ENCODE results near the gene HSPB1.
"Not testable (repeated sequence)": the region's sequence is repeated elsewhere in the genome, so short reads cannot be mapped to it uniquely, and the experiment has no call there.

DNA sequence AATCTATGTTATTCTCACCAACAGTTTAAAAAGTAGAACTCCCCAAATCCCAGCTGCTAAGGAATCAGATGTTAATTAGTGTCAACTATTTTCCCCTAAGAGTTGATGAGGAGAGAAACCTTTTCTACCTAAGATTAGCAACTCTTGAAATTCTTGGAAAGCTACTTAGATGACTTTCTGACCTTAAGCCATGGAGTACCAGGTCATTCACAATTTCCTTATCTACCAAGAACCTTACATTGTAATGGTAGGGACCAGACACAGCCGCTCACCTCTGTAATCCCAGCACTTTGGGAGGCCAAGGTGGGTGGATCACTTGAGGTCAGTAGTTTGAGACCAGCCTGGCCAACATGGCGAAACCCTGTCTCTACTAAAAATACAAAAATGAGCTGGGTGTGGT is 32.9 kb downstream of the HSPB1 start:
- TF ChIP-seq, protein P1, sequence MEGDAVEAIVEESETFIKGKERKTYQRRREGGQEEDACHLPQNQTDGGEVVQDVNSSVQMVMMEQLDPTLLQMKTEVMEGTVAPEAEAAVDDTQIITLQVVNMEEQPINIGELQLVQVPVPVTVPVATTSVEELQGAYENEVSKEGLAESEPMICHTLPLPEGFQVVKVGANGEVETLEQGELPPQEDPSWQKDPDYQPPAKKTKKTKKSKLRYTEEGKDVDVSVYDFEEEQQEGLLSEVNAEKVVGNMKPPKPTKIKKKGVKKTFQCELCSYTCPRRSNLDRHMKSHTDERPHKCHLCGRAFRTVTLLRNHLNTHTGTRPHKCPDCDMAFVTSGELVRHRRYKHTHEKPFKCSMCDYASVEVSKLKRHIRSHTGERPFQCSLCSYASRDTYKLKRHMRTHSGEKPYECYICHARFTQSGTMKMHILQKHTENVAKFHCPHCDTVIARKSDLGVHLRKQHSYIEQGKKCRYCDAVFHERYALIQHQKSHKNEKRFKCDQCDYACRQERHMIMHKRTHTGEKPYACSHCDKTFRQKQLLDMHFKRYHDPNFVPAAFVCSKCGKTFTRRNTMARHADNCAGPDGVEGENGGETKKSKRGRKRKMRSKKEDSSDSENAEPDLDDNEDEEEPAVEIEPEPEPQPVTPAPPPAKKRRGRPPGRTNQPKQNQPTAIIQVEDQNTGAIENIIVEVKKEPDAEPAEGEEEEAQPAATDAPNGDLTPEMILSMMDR (IDR thresholded peaks at IDR 0.05), result not testable (repeated sequence)
- not testable (repeated sequence) for TF ChIP-seq POLR2A (IDR thresholded peaks at IDR 0.05)
